GM21515 (cell line): ENCODE data around the gene RPL22.

Source experiments
- ATAC-seq: cut with Tn5 transposase; IDR thresholded peaks from one replicate; pipeline ENCODE4 v1.9.1; 2021; ENCODE audit not compliant: unreplicated experiment

RPL22 gene

DNA sequence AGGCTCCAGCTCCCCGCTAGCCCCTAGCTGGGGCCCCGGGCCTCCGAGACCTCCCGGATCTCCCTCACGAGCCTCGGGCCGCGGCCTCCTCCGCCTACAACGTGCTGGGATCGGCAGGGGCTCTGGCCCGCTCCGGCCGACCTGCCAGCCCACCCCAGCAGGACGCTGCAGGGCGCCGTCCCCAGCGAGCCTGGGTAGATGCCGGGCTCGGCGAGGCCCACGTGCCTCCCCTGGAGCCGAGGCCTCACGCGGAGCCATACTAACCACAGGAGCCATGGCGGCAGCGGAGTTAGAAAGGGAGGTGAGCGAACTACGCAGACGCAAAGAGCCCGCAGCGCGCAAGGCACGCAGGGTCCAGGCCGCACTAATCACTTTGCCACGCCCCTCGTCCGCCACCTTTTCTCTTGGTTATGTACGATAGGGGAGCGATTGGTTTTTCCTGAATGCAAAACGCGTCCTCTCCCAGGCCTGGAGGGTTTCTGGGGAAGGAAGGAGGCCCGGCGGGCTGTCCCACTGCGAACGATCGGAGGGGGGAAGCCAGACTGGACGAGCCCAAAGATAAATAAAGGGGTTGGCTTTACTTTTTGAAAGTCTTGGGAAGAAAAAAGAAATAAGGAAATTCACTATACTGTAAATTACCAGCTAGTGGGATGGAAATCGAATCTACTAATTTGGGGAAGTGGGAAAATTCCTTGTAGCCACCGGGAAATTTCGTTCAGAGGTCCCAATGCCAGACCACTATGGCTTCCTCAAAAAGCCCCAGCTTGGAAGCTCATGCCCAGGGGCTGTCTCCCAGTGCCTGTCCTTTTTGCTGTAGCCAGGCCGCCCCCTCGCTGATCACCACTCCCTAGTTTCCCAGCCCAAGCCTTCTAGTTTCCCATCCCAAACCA is at the start of gene RPL22:
RPL22 (minus strand) TSS at position 298 of the 890 bp plus-strand sequence; CDS start at position 276, 22 bp downstream.
- peak; percentile 90 for ATAC-seq

DNA sequence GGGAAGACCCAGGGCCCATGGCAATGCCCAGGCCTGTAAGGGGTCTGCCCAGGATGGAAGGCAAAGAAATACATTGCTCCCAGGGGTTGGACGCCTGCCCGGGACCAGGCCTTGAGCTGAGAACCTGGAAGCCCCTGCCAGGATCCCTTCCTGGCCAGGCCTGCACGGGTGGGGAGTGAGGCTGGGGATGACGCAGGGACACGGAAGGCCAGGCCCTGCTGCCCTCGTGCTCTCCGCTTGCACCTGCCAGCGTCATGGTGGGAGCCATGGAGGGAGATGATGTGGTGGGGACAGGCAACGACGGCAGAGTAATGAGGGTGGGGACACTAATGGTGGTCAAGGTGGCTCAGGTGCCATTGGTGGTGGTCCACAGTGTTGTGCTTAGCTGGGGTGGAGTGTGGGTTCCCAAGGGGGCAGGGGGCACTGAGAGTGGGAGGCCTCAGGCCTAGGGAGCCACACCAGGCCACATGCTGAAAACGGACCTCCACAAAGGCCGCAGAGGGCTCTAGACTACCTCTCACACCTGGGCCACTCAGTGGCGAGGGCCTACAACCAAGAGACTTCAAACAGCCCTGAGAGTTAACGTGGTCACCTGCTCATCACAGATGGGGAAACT is 48.9 kb upstream of the RPL22 start:
- no peak for ATAC-seq

DNA sequence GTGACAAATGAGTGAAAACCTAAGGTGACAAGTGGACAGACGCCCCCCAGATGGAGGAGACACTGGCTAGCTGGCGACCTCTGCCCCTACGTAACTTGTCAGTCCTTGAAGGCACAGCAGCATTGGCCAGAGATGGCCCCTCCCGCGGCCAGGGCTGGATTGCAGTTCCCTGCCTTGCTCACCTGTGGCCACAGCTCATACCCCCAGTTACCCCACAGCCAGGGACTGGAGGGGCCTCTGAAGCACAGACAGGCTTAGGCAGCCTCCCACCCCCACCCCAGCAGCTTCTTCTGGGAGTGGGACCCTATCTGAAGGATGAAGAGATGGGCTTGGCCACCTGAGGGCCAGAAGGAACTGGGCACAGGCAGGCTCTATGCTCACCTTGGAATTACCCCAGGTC is 48.3 kb upstream of the RPL22 start:
- no peak for ATAC-seq

DNA sequence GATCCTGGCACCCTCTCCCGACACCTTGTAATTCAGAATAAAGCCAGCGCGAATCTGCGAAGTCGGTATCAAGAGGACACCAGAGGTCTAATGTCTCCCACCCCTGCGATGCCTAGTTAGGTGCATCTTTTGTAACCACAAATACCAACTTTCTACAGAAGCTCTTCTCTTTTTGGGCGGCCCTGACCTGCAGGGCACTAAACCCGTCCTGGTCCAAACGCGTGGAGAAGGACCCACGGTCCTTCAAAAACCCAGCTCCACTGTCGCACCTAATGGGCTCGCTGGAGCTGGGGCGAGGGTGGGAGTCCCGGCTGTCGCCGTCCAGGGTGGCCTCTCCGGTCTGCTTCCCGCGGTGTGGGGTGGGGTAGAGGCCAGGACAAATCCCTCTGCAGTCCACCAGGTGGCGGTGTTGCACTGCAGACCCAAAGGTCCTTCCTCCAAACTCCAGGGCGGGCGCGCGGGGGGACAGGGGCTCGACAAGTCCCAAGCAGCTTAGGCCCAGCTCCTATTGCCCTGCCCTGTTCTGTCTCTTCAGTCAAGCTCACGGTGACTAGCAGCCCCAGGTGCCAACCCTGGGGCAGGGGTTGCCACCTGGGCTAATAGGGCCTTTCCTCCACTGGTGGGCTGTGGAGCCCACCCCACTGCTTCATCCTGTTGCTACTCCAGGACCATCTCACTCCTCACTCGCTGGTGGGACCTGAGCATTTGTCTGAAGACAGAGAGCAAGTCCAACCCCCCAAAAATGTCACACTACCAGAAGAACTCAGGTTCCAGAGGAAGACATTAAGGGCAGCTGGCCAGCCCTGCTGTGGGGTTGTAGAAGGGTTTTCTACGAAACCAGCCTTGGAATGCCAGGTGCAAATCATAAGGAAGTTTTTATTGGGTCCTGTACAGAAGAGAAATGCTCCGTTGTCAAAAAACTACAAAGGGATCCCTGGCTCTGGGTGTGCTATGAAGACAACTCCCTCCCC is 47.4 kb upstream of the RPL22 start:
- no peak for ATAC-seq

DNA sequence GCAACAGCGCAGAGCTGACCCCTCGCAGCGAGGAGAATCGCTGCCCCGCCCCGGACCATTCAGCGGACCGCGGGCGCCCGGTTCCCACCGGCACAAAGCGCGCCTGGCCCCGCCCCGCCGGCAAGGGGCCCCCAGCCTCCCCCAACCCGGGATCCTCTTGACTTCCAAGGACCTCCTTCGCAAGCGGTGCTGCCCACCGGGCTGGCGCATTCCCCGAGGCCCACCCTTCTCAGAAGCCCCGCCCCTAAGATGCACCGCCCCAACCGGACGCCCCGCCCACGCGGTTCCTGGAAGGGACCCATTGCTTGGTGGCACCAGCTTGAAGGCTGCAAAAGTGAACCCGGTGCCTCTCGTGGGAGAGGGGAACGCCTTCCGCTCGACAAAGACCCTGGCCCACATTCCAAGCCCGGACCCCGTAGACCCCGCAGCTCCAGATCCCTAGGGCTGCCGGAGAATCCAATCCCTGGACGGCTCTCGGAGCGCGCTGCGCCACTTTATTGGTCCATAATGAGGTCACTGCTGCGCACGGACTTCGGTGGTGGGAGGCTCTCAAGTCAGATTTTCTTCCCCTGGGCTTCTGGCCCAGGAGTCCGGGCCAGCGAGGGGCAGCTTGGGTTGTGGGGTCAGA is 46.6 kb upstream of the RPL22 start:
- ATAC-seq: no peak

DNA sequence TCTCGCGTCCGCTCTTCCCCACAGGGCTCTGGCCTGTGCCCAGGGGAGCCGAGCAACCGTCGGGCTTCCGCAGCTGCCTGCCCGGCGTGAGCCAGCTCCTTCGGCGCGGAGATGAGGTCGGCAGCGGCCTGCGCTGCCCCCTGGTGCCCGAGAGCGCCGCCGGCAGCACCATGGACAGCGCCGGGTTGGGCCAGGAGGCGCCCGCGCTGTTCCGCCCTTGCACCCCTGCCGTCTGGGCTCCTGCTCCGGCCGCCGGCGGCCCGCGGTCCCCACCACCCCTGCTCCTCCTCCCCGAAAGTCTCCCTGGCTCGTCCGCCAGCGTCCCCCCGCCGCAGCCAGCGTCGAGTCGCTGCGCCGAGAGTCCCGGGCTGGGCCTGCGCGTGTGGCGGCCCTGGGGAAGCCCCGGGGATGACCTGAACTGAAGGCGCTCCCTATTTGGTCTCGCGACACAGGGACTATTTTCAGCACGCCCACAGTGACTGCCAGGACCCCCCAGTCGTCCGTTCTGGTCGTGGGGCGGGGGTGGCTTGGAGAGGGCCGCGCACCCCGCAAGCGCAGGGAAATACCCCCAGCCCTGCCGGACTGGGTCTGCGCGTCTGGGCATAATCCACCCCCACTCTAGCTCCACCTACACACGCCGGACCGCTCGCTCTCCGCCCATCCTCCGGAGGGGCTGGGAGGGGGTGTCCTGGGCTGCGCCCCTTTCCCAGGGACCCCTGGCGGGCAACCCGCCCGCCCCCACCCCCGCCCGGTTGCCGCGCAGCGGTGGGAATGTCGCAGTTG is 45.9 kb upstream of the RPL22 start:
- ATAC-seq: peak; percentile 35

DNA sequence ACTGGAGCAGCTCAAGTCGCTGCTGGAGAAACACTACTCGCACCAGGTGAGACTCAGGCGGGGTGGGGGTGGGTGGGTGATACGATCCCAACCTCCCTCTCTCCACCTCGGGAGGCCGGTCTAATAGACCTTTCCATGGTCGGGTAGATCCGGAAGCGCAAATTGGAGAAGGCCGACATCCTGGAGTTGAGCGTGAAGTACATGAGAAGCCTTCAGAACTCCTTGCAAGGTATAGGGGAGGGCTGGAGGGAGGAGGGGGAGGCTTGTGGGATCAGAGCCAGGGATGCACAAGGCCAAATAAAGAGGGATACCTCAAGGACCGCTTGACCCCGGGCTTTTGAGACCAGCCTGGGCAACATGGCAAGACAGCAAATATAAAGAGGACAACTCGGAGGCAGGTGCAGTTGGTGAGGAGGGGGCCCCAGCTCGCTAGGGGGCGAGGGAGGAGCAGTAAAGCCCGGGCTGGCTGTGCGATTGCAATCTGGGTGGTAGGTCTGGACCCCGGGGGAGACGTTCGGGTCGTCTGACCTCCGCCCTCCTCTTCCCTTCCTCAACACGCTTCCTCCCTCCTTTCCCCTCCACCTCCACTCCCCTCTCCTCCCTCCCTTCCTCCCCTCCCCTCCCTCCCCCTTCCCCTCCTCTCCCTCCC is 45.1 kb upstream of the RPL22 start:
- ATAC-seq: no peak

DNA sequence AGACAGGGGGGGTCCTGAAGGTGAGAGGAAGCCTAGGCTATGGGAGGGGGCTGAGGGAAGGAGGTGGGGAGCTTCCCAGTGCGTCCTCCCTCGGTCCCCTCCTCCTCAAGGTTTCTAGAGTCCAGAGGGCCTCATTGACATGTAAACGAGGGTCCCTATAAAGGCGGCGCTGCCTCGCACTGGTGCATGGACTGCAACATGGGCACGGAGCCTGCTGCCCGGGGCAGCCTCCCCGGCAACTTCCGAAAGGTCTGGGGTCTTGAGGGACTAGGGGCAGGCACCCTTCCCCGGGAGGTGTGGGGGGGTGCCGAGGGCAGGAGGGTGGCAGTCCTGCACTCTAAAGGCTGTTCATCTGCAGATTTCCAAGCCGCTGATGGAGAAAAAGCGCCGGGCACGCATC is 44.6 kb upstream of the RPL22 start, which contains the start of gene HES3:
HES3 (plus strand) TSS at position 187 of the 400 bp plus-strand sequence; CDS start at position 374, 187 bp downstream.
- ATAC-seq: no peak

DNA sequence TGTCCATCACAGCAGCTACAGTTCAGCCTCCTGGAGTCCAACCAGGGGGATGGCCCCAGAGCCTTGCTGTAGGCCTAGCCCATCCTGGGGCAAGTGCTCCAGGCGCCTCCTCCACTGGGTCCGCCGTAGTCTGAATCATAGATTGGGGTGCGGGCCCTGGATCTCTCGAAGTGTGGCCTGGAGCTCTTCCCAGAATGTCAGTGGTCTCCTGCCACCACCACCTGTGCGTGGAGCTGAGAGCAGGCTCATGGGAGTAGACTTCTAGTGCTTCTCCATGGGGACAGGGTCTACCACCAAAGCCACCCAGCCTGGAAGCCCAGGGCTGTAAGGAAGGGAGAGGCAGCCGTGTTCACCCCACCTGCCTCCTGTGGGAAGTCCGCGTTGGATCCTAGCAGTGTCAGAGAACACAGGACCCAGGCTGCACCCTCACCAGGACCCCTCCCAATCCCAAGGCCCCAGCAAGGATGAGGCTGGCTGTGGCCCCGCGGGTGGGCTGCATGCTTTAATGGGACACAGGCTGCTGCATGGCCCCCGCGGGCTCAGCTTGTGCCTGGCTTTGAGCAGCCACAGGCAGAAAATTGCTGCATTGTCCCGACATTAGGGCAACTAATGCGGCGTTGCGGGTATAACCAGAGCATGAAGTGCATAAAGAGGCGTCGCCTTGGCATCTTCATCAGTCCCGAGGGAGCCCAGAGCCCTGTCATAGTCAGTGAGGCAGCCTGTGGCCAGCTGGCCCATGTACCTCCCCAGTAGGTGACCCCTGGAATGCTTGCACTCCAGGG is 43.8 kb upstream of the RPL22 start:
- no peak for ATAC-seq

DNA sequence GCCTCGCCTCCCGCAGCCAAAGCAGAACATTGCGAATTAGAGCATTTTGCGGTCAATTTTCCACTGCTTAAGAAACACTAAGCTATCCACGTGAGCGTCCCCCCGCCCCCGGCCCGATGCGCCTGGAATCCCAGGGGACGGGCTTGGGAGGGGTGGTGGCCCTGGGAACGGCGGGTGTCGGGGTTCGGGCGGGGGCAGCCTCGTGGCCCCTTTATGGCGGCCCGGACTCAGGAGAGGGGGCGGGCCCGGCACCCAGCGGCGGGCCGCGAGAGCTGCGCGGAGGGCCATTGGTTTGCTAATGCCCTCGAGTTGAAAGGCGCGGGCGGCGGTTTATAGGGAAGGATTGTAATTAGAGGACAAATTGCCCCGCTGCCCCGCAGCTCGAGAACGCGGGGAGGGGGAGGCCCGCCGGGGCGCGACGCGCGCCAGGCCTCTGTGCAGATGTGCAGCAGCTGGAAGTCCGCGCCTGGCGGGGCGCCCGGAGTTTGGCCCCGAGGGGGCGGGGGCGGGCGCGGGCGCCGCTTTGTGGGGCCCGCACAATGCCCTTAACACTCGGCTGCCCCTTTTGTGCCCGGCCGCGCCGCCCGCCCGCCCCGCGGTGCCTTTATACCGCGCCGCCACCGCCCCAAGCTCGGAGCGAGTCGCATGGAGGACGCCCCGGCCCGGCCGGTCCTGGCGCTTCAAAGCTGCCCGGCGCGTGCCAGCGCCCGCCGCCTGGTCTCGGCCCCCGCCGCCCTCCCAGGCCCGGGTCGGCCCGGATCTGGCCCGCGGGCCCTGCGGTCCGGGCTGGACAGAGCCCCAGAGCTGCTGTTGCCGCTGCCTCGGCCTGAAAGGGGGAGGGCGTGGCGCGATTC is 42.7 kb upstream of the RPL22 start:
- no peak for ATAC-seq

DNA sequence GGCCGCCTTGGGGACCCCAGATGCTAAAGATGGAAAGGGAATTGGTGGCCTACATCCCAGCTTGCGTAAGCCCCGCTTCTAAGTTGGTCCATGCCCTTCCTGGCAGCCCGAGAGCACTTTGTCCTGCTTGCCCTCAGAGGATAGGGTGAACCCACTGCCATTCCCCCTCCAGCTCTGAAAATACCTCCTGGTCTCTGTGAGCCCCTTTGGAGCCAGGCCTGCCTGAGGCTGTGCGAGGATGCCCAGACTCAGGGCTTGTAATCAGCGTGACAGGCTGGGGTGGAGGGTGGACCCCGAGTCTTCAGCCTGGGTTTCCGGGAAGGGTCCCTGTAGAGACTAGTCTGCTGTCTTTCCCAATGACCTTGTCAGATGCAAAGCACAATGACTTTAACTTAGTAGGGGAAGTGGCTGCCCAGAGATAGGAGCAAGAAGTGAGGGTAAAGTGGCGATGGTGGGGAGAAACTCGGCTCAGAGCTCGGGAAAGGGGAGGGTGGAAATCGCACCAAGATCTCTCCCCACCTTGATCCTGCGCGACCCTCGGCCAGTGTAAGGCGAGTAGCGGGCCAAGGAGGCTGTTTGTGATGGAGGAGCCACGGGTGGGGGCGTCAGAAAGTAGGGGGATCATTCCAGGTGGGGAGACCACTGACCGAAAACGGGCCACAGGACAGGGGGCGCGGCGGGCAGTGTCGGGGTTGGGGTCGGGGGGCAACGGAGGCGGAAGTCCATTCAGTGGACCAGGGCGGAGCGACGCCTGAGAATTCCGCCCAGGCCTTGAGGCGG is 41.9 kb upstream of the RPL22 start:
- no peak for ATAC-seq

DNA sequence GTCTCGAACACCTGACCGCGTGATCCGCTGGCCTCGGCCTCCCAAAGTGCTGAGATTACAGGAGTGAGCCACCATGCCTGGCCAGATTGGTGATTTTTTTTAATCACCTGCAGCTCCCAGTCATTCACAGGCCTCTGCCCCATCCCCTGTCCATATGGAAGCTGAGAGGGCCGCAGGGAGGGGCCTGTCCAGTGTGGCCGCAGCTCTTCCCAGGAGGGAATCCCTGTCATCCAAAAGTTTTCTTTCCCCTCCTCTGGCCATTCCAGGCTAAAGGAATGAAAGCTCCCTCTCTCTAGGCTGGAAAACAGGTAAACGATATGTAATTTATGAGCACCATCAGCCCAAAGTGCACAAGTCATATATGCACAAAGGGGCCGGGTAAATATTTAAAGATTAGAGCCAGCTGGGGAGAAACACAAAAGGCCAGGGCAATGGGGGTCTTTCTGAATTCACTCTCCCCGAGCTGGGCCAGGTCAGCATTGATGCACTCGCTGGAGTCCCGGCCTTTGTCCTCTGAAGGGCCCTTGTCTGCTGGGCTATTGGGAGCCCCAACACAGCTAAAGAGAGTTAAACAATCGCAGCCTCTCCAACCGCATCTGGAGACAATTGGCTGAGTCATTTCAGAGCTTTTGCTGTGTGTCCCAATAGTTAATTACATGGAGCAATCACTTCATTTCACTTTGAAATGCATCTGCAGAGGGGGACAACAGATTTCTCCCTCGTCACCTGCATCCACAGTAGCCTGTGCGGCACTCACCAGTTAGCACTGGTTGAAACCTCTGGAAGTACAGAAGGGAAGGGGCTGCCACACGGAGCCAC is 40.8 kb upstream of the RPL22 start:
- ATAC-seq: no peak

DNA sequence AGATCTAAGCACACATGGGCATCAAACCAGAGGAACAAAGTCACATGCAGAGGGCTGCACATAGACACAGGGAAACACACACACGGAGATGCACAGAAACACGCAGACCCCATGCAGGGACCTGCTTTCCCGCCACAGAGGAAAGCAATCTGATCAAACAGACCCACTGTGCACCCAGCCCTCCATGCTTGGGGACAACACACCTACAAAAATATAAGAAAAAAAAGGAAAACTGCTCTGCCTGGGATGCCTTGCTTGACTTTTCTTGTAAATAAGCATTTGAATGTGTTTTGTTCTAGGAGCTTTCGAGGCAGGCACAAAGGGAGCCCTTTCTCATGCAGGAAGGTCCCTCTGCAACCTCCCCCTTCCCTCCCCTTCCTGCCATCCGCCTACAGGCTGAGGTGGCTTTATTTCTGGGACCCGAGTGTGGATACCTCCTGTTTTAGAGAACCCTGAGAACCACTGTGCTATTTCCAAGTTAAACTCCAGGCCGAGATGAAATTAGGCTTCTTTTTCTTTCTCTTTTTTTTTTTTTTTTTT is 39.9 kb upstream of the RPL22 start:
- no peak for ATAC-seq

DNA sequence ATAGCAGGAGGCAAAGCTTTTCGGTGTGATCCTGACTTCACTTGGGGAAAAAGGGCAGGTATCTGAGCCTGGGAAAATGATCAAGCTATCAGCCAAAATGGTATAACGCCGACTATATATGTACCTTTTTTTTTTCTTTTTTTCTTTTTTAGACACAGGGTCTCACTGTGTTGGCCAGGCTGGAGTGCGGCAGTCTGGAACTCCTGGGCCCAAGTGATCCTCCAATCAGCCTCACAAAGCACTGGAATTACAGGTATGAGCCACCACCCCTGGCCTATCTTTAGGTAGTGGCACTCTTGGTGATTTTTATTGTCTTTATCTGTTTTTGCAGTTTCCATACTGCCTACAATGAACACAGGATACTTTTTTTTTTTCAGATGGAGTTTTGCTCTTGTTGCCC is 37.7 kb upstream of the RPL22 start:
- no peak for ATAC-seq

DNA sequence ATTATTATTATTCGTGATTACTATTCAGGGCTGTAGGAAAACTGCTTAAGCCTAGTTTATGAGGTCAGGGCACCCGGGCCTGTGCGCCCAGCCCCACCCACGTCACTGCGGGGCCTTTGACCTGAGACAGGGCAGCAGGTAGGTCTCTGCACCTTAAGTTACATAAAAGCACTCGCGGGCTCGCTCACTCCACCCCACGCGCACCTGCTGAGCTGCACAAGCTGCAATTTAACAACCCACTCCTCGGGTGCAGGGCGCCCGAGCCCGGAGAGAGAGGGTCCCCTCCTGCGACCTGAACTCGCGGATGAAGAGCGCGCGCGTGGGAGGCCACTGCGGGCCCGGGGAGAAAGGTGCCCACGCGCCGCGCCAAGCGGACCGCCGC is 35.9 kb upstream of the RPL22 start:
- peak; percentile 21 for ATAC-seq
